ENCODE data around the gene SPATA33.
"Not testable (repeated sequence)": the region's sequence is repeated elsewhere in the genome, so short reads cannot be mapped to it uniquely, and the experiment has no call there.

The SPATA33 gene

DNA sequence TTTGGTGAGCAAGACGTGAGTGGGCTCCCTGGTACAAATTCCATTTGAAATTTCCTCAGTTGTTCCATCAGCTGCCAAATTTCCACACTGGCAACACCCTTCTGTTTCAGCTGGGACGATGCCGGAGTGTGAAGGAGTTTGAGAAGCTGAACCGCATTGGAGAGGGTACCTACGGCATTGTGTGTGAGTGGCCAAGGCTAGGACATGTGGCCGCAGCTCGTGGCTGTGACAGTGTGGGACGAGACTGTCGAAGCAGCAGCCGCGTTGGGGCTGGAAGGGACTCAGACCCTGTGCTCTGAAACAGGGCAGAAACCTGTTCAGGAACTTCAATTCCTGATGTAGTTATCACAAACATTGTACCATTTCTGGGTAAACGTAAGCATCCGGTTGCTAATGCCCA, 31.5 kb downstream of the SPATA33 start:
- POLR2A ChIA-PET, result no interaction called here

DNA sequence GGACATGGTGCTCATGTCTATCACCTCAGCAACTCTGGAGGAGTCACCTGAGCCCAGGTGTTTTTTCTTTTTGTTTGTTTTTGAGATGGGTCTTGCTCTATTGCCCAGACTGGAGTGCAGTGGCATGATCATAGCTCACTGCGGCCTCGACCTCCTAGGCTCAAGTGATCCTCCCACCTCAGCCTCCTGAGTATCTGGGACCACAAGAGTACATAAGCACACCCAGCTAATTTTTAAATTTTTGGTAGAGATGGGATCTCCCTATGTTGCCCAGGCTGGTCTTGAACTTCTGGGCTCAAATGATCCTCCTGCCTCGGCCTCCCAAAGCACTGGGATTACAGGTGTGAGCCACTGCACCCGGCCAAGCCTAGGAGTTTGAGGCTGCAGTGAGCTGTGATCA, 32.0 kb downstream of the SPATA33 start:
- CTCF ChIA-PET; DNase-seq (ENCODE audit: extremely low spot score); POLR2A ChIA-PET: not testable (repeated sequence)

More for the DNA sequence above, 31.5 kb downstream of the SPATA33 start:
- TF ChIP-seq ELF4 (IDR thresholded peaks at IDR 0.05), result no peak
- TF ChIP-seq SUZ12 (IDR thresholded peaks at IDR 0.05), result no peak
- TF ChIP-seq FOXA1 (IDR thresholded peaks at IDR 0.05), result no peak
- TF ChIP-seq TARDBP (IDR thresholded peaks at IDR 0.05), result no peak
- TF ChIP-seq, protein P1, sequence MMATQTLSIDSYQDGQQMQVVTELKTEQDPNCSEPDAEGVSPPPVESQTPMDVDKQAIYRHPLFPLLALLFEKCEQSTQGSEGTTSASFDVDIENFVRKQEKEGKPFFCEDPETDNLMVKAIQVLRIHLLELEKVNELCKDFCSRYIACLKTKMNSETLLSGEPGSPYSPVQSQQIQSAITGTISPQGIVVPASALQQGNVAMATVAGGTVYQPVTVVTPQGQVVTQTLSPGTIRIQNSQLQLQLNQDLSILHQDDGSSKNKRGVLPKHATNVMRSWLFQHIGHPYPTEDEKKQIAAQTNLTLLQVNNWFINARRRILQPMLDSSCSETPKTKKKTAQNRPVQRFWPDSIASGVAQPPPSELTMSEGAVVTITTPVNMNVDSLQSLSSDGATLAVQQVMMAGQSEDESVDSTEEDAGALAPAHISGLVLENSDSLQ (IDR thresholded peaks at IDR 0.05), result no peak
- TF ChIP-seq SP1 (IDR thresholded peaks at IDR 0.05), result no peak
- no peak for TF ChIP-seq FOXM1 (IDR thresholded peaks at IDR 0.05; ENCODE audit: borderline replicate concordance)
- no peak for TF ChIP-seq NFRKB (IDR thresholded peaks at IDR 0.05)
- no peak for TF ChIP-seq LEF1 (IDR thresholded peaks at IDR 0.05; ENCODE audit: borderline replicate concordance)
- TF ChIP-seq FOXK2 (IDR thresholded peaks at IDR 0.05), result no peak
- no peak for TF ChIP-seq CTBP1 (IDR thresholded peaks at IDR 0.05; ENCODE audit: borderline replicate concordance)
- CTCF ChIA-PET, result no interaction called here
- no peak for DNase-seq (ENCODE audit: extremely low spot score)

DNA sequence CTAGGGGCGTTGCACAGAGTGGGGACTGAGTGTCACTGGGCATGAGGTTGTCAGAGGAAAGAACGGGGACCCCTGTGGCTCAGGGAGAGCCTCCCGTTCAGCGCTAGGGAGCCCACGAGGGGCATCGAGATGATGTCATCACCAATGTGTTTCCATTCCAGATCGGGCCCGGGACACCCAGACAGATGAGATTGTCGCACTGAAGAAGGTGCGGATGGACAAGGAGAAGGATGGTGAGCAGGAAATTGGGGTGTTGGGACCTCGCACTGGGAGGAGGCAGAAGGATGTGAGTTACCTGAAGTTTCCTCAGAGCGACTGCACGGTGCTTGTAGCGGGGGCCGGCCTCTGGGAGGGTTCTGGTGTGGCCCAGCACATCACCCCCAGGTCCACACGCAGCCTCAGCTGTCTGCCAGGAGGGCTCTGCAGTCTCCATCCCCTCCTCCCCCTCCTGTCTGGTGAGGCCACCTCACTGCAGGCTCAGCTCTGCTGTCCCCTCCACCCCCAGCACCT, 32.8 kb downstream of the SPATA33 start:
- ChIA-PET POLR2A (no interaction called here), CTCF (no interaction called here)
- TF ChIP-seq FOXM1 (IDR thresholded peaks at IDR 0.05; ENCODE audit: borderline replicate concordance) (no peak), HDGF (IDR thresholded peaks at IDR 0.05; ENCODE audit: borderline replicate concordance) (no peak), SUZ12 (IDR thresholded peaks at IDR 0.05) (no peak), ELF4 (IDR thresholded peaks at IDR 0.05) (no peak), L3MBTL2 (conservative IDR thresholded peaks at IDR 0.05) (no peak), ARNT (IDR thresholded peaks at IDR 0.05) (no peak), TARDBP (IDR thresholded peaks at IDR 0.05) (no peak)
- no peak for DNase-seq (ENCODE audit: extremely low spot score)

DNA sequence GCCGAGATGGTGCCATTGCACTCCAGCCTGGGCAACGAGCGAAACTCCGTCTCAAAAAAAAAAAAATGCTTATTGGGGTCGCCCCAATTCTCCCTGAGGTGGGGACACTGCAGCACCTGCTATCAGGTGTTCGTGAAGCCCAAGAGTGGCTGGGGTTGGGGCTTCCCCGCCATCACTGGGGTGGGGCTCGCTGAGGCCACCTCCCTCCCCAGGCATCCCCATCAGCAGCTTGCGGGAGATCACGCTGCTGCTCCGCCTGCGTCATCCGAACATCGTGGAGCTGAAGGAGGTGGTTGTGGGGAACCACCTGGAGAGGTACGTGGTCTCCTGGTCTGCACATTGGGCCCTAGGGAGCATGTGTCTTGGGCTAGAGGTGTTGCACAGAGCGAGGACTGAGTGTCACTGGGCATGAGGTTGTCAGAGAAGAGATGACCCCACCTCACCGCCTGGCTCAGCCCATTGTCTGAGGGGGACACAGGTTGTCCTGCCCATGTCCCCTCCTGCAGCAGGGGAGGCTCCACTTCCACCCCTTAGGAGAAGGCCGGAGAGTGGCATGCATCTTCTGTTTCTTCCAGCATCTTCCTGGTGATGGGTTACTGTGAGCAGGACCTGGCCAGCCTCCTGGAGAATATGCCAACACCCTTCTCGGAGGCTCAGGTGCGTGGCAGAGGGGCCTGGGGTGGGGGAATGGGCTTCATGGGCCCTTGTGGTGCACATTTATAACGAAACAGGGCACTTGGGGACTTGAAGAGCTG, 33.8 kb downstream of the SPATA33 start:
- TF ChIP-seq ARNT (IDR thresholded peaks at IDR 0.05), result no peak
- no peak for TF ChIP-seq TARDBP (IDR thresholded peaks at IDR 0.05)
- no peak for TF ChIP-seq SUZ12 (IDR thresholded peaks at IDR 0.05)
- TF ChIP-seq, protein P1 (IDR thresholded peaks at IDR 0.05), result no peak
- no peak for TF ChIP-seq SP1 (IDR thresholded peaks at IDR 0.05)
- TF ChIP-seq BHLHE40 (IDR thresholded peaks at IDR 0.05; ENCODE audit: borderline replicate concordance), result no peak
- CTCF ChIA-PET, result no interaction called here
- POLR2A ChIA-PET, result no interaction called here
- no peak for DNase-seq (ENCODE audit: extremely low spot score)

DNA sequence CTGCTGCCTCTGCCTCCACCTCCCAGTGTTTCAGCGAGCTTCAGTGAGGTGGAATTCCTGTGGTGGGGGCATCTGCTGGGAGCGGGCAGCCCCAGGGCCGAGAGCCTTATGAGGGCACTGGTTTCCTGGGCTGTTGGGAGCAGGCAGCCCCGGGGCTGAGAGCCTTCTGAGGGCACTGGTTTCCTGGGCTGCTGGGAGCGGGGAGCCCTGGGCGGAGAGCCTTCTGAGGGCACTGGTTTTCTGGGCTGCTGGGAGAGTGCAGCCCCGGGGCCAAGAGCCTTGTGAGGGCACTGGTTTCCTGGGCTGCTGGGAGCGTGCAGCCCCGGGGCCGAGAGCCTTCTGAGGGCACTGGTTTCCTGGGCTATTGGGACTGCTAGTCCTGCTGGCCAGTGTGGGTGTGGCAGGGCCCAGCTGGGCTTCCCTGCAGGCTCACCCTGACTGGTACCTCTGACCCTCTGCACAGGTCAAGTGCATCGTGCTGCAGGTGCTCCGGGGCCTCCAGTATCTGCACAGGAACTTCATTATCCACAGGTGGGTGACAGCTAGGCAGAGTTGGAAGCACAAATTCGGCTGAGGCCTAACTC, 34.4 kb downstream of the SPATA33 start:
- no peak for DNase-seq (ENCODE audit: extremely low spot score)
- CTCF ChIA-PET, result no interaction called here
- TF ChIP-seq FOXM1 (IDR thresholded peaks at IDR 0.05; ENCODE audit: borderline replicate concordance) (no peak), FOXK2 (IDR thresholded peaks at IDR 0.05) (no peak), ZNF384 (IDR thresholded peaks at IDR 0.05) (no peak), CTBP1 (IDR thresholded peaks at IDR 0.05; ENCODE audit: borderline replicate concordance) (no peak), SP1 (IDR thresholded peaks at IDR 0.05) (no peak), FOXA1 (IDR thresholded peaks at IDR 0.05) (no peak), ARNT (IDR thresholded peaks at IDR 0.05) (no peak), HDGF (IDR thresholded peaks at IDR 0.05; ENCODE audit: borderline replicate concordance) (no peak), TARDBP (IDR thresholded peaks at IDR 0.05) (no peak), NFRKB (IDR thresholded peaks at IDR 0.05) (no peak), SUZ12 (IDR thresholded peaks at IDR 0.05) (no peak), ELF4 (IDR thresholded peaks at IDR 0.05) (no peak), BHLHE40 (IDR thresholded peaks at IDR 0.05; ENCODE audit: borderline replicate concordance) (no peak), LEF1 (IDR thresholded peaks at IDR 0.05; ENCODE audit: borderline replicate concordance) (no peak)
- TF ChIP-seq, protein P1 (IDR thresholded peaks at IDR 0.05), result no peak
- POLR2A ChIA-PET, result no interaction called here

DNA sequence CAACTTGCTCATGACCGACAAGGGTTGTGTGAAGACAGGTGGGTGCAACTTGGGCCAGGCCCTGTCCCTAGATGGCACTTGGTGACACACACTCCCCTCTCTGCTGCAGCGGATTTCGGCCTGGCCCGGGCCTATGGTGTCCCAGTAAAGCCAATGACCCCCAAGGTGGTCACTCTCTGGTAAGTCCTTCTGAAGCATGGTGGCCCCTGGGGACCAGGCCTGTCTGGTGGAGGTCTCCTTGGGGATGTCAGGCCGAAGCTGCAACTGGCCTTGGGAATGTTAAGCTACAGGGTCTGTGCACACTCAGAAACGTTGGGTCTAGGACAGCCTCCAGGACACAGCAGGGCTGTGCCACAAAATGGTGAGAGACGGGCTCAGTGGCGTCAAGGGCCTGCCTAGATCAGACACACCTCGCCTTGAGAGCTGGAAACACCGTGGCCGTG, 35.7 kb downstream of the SPATA33 start:
- ChIA-PET POLR2A (interaction anchor here (0.8 to 2.0 kb wide), 2 partner anchors 14 to 27 kb away, joined by 4 to 5 read pairs; partner anchors contain the start of gene VPS9D1), CTCF (no interaction called here)
- TF ChIP-seq FOXM1 (IDR thresholded peaks at IDR 0.05; ENCODE audit: borderline replicate concordance) (no peak), FOXK2 (IDR thresholded peaks at IDR 0.05) (no peak), ELF4 (IDR thresholded peaks at IDR 0.05) (no peak), LEF1 (IDR thresholded peaks at IDR 0.05; ENCODE audit: borderline replicate concordance) (no peak), SP1 (IDR thresholded peaks at IDR 0.05) (no peak), TARDBP (IDR thresholded peaks at IDR 0.05) (no peak), NFRKB (IDR thresholded peaks at IDR 0.05) (no peak), L3MBTL2 (conservative IDR thresholded peaks at IDR 0.05) (no peak), CTBP1 (IDR thresholded peaks at IDR 0.05; ENCODE audit: borderline replicate concordance) (no peak), SUZ12 (IDR thresholded peaks at IDR 0.05) (no peak), ZNF384 (IDR thresholded peaks at IDR 0.05) (no peak), HDGF (IDR thresholded peaks at IDR 0.05; ENCODE audit: borderline replicate concordance) (no peak), BHLHE40 (IDR thresholded peaks at IDR 0.05; ENCODE audit: borderline replicate concordance) (no peak), FOXA1 (IDR thresholded peaks at IDR 0.05) (no peak), ARNT (IDR thresholded peaks at IDR 0.05) (no peak)
- TF ChIP-seq, protein P1 (IDR thresholded peaks at IDR 0.05), result no peak
- no peak for DNase-seq (ENCODE audit: extremely low spot score)

Data from HEK293T (cell line).